ENCODE data around the gene SRC.

Gene SRC

GRCh38 chr20:37413023-37413334, 67.0 kb downstream of the SRC start (continued):
- TF ChIP-seq TSHZ2 (CRISPR knock-in tag; IDR thresholded peaks at IDR 0.05): no peak

- TF ChIP-seq RARB (CRISPR knock-in tag; IDR thresholded peaks at IDR 0.05) (no peak), ESRRG (CRISPR knock-in tag; IDR thresholded peaks at IDR 0.05) (no peak), TOX (CRISPR knock-in tag; IDR thresholded peaks at IDR 0.05; ENCODE audit: borderline replicate concordance) (no peak), SNAI2 (CRISPR knock-in tag; IDR thresholded peaks at IDR 0.05) (no peak), PPARA (CRISPR knock-in tag; IDR thresholded peaks at IDR 0.05; ENCODE audit: borderline replicate concordance) (no peak), CSDC2 (CRISPR knock-in tag; IDR thresholded peaks at IDR 0.05) (no peak), PATZ1 (CRISPR knock-in tag; IDR thresholded peaks at IDR 0.05; ENCODE audit: borderline replicate concordance) (no peak), GLIS3 (CRISPR knock-in tag; IDR thresholded peaks at IDR 0.05) (no peak), BACH2 (CRISPR knock-in tag; IDR thresholded peaks at IDR 0.05; ENCODE audit: borderline replicate concordance) (no peak), TSHZ2 (CRISPR knock-in tag; IDR thresholded peaks at IDR 0.05) (no peak), ZNF8 (CRISPR knock-in tag; IDR thresholded peaks at IDR 0.05) (no peak), POU6F1 (CRISPR knock-in tag; IDR thresholded peaks at IDR 0.05; ENCODE audit: borderline replicate concordance, low read depth) (no peak)
- no peak for ATAC-seq
These were observed 67.4 kb downstream of the SRC start for GRCh38 chr20:37413379-37413778.

- TF ChIP-seq ISL1 (CRISPR knock-in tag; IDR thresholded peaks at IDR 0.05) (no peak), ZNF70 (CRISPR knock-in tag; IDR thresholded peaks at IDR 0.05) (no peak), POU6F1 (CRISPR knock-in tag; IDR thresholded peaks at IDR 0.05; ENCODE audit: borderline replicate concordance, low read depth) (no peak), BACH2 (CRISPR knock-in tag; IDR thresholded peaks at IDR 0.05; ENCODE audit: borderline replicate concordance) (no peak), TCF4 (CRISPR knock-in tag; IDR thresholded peaks at IDR 0.05; ENCODE audit: borderline replicate concordance) (no peak), ZFP3 (CRISPR knock-in tag; IDR thresholded peaks at IDR 0.05) (no peak), RARB (CRISPR knock-in tag; IDR thresholded peaks at IDR 0.05) (no peak), CREB5 (CRISPR knock-in tag; IDR thresholded peaks at IDR 0.05; ENCODE audit: low read depth) (no peak), GLIS3 (CRISPR knock-in tag; IDR thresholded peaks at IDR 0.05) (no peak), TOX (CRISPR knock-in tag; IDR thresholded peaks at IDR 0.05; ENCODE audit: borderline replicate concordance) (no peak), PATZ1 (CRISPR knock-in tag; IDR thresholded peaks at IDR 0.05; ENCODE audit: borderline replicate concordance) (no peak), ZFP30 (CRISPR knock-in tag; IDR thresholded peaks at IDR 0.05) (no peak), CSDC2 (CRISPR knock-in tag; IDR thresholded peaks at IDR 0.05) (no peak)
- ATAC-seq: no peak
These were observed 68.5 kb downstream of the SRC start for GRCh38 chr20:37414224-37415035.
